Body of pancreas (tissue), 4 donors: ENCODE measurements around the gene VWC2L.

Experiments used
- POLR2A ChIP-seq, 3 donors: fragments of 450-650 bp; IDR thresholded peaks; one replicate each; pipeline ENCODE4 v1.6.1; 2016; ENCODE audit warnings: antibody characterized with exemption in 3 of 3, mild to moderate bottlenecking in 2 of 3
- TF ChIP-seq, protein P1 (sequence below), 7 experiments: fragments of 450-650 bp in 4 of 7; fragments of 200-600 bp in 3 of 7; sonication (generic) in 3 of 7; IDR thresholded peaks; one replicate each; pipeline ENCODE4 v1.5.1; 2016 to 2019; ENCODE audit warnings: antibody characterized with exemption in 7 of 7

DNA sequence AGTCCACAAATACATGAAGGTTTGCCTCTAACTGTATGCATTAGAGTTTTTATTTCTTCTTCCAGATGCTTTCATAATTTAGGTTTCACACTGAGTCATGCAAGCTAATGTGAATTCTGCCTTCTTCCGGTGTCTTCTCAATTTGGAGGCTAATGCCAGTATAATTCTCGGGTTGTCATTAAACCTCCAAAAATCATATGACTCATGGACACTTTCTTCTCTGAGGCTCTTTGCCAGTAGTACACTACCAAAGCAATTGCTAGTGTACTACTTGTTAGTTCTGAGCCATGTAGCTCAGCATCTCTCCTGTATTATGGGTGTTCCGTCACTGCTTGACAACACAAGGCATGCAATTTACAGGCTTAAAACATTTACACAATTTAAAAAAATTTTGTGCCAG lies 137.1 kb downstream of the VWC2L start:
- TF ChIP-seq, protein P1, sequence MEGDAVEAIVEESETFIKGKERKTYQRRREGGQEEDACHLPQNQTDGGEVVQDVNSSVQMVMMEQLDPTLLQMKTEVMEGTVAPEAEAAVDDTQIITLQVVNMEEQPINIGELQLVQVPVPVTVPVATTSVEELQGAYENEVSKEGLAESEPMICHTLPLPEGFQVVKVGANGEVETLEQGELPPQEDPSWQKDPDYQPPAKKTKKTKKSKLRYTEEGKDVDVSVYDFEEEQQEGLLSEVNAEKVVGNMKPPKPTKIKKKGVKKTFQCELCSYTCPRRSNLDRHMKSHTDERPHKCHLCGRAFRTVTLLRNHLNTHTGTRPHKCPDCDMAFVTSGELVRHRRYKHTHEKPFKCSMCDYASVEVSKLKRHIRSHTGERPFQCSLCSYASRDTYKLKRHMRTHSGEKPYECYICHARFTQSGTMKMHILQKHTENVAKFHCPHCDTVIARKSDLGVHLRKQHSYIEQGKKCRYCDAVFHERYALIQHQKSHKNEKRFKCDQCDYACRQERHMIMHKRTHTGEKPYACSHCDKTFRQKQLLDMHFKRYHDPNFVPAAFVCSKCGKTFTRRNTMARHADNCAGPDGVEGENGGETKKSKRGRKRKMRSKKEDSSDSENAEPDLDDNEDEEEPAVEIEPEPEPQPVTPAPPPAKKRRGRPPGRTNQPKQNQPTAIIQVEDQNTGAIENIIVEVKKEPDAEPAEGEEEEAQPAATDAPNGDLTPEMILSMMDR (IDR thresholded peaks at IDR 0.05): no peak
- TF ChIP-seq POLR2A (IDR thresholded peaks at IDR 0.05): no peak
